Fibroblast of gingiva (primary cell): ENCODE measurements around the gene BCAR3.

Experiments
- DNase-seq: peaks from one replicate; pipeline ENCODE4 v3.0.0-alpha.2; 2011; ENCODE audit warnings: low read depth

BCAR3 gene

GRCh38 chr1:93638981-93639380, 42.7 kb downstream of the BCAR3 start:
- no peak for DNase-seq

- DNase-seq = no peak
These were observed 43.3 kb downstream of the BCAR3 start for GRCh38 chr1:93638307-93638847.

GRCh38 chr1:93636712-93637111, 44.9 kb downstream of the BCAR3 start:
- no peak for DNase-seq

- peak; percentile 45 for DNase-seq
These were observed 45.8 kb downstream of the BCAR3 start for GRCh38 chr1:93635614-93636543.

DNA sequence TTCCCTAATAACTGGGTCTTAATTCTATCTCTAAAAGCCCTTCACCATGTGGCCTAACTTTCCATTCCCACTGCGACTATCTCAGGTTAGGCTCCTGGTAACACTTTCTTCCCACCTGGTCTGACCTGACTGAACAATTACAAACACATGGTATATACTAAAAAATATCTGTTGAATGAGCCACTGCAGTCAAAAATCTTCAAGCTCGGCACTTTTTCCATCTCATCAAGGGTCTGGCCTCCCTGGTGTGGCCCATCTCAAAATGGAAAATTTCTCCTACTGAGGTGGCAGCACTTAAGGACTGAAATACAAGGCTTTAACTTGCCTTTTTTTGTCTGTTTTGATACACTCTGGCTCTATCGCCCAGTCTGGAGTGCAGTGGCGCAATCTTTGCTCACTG, 48.3 kb downstream of the BCAR3 start:
- DNase-seq = no peak

DNA sequence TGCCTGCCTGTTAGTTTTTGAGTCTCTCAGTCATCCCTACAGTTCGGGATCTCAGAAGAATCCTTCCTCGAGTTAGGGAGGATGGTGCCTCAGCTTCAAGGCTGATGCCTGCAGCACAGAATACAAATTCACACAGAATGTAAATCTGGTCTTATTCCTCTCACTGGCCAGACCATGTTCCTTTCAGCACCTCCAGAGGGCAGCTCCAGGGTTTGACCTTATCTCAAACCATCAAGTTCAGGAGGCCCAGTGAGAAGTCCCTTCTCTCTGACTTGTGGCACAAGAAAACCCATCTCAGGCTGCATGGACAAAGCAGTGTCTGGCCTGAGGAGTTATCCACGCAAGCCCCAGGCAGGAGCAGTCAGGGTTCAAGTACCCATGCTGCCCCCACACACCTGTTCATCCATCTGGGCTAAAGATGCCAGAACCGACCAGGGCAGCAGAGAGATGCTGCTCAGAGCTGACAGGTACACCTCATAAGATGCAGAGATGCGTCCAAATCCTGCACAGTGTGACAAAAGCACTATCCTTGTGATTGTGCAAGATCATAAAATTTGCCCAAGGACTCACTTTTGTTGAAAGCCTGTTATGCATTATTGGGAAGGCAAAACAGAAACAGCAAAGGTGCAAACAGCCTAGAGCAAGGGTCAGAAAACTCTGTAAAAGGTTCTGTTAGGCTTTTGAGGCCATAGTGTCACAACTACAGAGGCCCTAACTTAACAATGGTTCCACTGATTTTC, 49.8 kb downstream of the BCAR3 start:
- peak; percentile 29 for DNase-seq

DNA sequence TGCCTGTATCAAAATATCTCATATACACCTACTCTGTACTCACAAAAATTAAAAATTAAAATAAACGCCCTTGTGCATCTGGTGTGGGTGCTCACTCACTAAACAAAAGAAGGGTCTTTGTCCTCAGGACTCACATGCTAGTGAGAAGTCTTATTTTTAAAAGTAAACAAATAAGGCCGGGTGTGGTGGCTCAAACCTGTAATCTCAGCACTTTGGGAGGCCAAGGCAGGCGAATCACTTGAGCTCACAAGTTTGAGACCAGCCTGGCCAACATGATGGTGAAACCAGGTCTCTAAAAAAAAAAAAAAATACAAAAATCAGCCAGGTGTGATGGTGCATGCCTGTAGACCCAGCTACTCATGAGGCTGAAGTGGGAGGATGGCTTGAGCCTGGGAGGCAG, 51.5 kb downstream of the BCAR3 start:
- DNase-seq = no peak

- DNase-seq = peak; percentile 68
These were observed 52.3 kb downstream of the BCAR3 start for GRCh38 chr1:93629101-93630059.

DNA sequence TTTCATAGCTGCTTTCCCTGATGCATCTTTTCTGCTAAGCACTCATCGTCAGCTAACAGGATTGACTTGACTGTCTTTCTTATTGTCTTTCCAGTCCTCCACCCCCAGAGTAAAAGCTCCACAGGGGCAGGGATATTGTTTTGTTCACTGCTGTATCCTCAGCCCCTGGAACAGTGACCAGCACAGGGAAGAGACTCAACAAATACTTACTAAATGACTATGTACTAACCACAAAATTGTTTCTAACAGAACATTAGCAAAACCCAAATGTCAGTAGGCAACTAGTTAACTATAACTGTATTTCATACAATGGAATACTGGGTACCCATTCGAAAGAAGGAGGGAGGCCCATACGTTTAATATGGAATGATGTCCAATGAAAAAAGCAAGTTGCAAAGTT, 53.0 kb downstream of the BCAR3 start:
- DNase-seq = no peak

- DNase-seq = no peak
These were observed 55.9 kb downstream of the BCAR3 start for GRCh38 chr1:93625582-93626327.

GRCh38 chr1:93623875-93624274, 57.8 kb downstream of the BCAR3 start:
- peak; percentile 52 for DNase-seq

GRCh38 chr1:93623436-93623835, 58.2 kb downstream of the BCAR3 start:
- no peak for DNase-seq

DNA sequence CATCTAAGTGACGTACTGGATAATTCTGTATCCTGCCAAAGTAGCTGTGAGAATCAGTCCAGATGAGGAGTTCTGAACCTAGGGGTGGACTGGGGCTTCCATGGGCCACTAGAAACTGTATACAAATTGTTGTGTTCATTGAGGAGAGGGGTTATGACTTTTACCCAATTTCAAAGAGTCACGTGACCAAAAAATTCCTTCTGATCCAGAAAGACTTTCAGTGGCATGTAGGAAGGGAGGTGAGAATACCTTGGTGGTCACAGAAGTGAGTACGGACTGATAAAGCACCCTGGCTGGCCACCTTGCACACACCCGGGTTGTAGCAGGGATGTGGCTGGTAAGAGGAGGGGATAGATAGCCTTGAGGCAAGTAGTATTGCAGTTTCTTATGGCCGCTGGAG, 60.4 kb downstream of the BCAR3 start:
- DNase-seq = no peak

- no peak for DNase-seq
These were observed 60.8 kb downstream of the BCAR3 start for GRCh38 chr1:93620841-93621210.

GRCh38 chr1:93620172-93620840, 61.3 kb downstream of the BCAR3 start:
- DNase-seq = peak; percentile 58

- no peak for DNase-seq
These were observed 62.0 kb downstream of the BCAR3 start for GRCh38 chr1:93619507-93620171.

DNA sequence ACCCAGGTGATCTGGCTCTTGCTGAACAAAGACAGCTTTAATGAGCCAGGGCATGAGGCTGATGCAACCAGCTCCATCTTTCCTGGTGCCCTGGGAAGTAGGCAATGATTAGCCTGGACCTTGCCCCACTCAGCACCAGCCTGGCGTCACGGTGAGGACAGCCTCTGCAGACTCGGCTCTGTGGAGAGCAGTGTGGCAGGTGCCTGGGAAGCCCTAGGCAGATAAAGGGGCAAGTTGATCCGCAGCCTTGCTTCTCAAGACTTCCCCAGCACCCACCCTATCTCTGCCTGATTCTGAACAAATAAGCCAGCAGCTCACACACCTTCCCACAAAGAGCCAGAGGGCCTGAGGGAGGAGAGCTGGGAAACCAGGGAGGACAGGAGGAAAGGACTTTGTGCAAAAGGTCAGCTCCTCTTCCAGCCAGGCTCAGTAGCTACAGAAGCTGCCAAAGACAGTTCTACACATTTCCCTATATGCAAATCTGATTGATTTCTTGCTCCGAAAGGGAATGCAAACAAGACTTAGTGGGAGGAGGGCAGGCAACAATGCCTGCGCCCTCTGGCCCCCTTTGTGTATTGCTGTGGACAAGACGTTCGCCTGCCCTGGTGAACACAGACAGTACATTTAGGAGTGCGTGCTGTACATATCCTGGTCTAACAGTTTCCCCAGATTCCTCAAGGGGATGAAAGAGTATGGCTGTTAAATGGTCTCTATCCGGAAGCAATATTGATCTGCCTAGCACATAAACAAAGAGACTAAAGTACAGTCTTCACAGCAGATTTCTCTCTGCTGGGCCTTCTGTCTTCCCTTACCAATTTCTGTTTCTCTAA, 63.8 kb downstream of the BCAR3 start:
- no peak for DNase-seq

GRCh38 chr1:93616996-93617669, 64.5 kb downstream of the BCAR3 start:
- DNase-seq = peak; percentile 65
